Upper lobe of left lung (tissue), 6 donors: ENCODE results near the gene SPATA25. TPM values are rescaled to one million over a fixed set of nuclear protein-coding genes. Genes with fewer than 3 reads are reported as not detected.

Source experiments
- ATAC-seq, 2 donors: fragments of 200-7000 bp; cut with Tn5 transposase; one replicate each; pipeline ENCODE4 v1.9.1; 2022; ENCODE audit warnings: mild to moderate bottlenecking in 2 of 2, moderate library complexity in 2 of 2; ENCODE audit not compliant: low FRiP score in 2 of 2
- DNase-seq, 2 donors: peaks; one replicate each; pipeline ENCODE4 v3.0.0-alpha.2; 2019 to 2020
- H3K27ac ChIP-seq, 4 donors: fragments of 200-600 bp; sonication (generic); one replicate each; pipeline ENCODE4 v1.5.1; 2016 to 2019
- H3K27me3 ChIP-seq, 4 donors: fragments of 200-600 bp; sonication (generic); one replicate each; pipeline ENCODE4 v1.5.1; 2017 to 2019
- H3K36me3 ChIP-seq, 4 donors: fragments of 200-600 bp; sonication (generic); one replicate each; pipeline ENCODE4 v1.5.1; 2016 to 2019
- H3K4me1 ChIP-seq, 4 donors: fragments of 200-600 bp; sonication (generic); one replicate each; pipeline ENCODE4 v1.5.1; 2018 to 2019
- H3K4me3 ChIP-seq, 4 donors: fragments of 200-600 bp; sonication (generic); one replicate each; pipeline ENCODE4 v1.5.1; 2017 to 2019; ENCODE audit warnings: mild to moderate bottlenecking in 2 of 4, moderate library complexity in 1 of 4
- H3K9me3 ChIP-seq, 4 donors: fragments of 200-600 bp; sonication (generic); one replicate each; pipeline ENCODE4 v1.5.1; 2018 to 2019
- EP300 ChIP-seq, 4 donors: sonication (generic); formaldehyde crosslinking; IDR thresholded peaks; one replicate each; pipeline ENCODE4 v1.5.1; 2017; ENCODE audit warnings: antibody characterized with exemption in 4 of 4, control low read depth in 2 of 4
- POLR2A ChIP-seq, 4 donors: fragments of 450-650 bp; IDR thresholded peaks; one replicate each; pipeline ENCODE4 v1.5.1; 2016 to 2017; ENCODE audit warnings: antibody characterized with exemption in 4 of 4, mild to moderate bottlenecking in 2 of 4
- POLR2AphosphoS5 ChIP-seq, 2 donors: sonication (generic); formaldehyde crosslinking; IDR thresholded peaks; one replicate each; pipeline ENCODE4 v1.5.1; 2017; ENCODE audit warnings: antibody characterized with exemption in 2 of 2
- whole genome bisulfite sequencing, 2 donors: methylation state at CpG; one replicate each; pipeline ENCODE4 v1.1.5; 2017 to 2018; 5-methylcytosine and 5-hydroxymethylcytosine counted together
- total RNA-seq, 6 donors: library from RNA; depleted of rRNA in 4 of 6; stranded (reverse); fragments of >200 nt in 4 of 6; gene quantifications; one replicate each; pipeline versions ENCODE4 v1.1.0 to v1.2.1, GENCODE V29; 2016 to 2021
- TF ChIP-seq, protein P1 (sequence below), 6 experiments: fragments of 450-650 bp in 4 of 6; fragments of 200-600 bp in 2 of 6; sonication (generic) in 2 of 6; IDR thresholded peaks; one replicate each; pipeline ENCODE4 v1.5.1; 2016 to 2019; ENCODE audit warnings: antibody characterized with exemption in 6 of 6
- donor health status: DM: no; HTN: no; CAD: no; lungs with moderate emphysema.
- donor health status: DM: no; HTN: yes; CAD: no; lungs with severe emphysema.

SPATA25 gene
- total RNA-seq, 6 donors from 2014 or later = 1.3 to 11.5 (median 1.6) TPM

DNA sequence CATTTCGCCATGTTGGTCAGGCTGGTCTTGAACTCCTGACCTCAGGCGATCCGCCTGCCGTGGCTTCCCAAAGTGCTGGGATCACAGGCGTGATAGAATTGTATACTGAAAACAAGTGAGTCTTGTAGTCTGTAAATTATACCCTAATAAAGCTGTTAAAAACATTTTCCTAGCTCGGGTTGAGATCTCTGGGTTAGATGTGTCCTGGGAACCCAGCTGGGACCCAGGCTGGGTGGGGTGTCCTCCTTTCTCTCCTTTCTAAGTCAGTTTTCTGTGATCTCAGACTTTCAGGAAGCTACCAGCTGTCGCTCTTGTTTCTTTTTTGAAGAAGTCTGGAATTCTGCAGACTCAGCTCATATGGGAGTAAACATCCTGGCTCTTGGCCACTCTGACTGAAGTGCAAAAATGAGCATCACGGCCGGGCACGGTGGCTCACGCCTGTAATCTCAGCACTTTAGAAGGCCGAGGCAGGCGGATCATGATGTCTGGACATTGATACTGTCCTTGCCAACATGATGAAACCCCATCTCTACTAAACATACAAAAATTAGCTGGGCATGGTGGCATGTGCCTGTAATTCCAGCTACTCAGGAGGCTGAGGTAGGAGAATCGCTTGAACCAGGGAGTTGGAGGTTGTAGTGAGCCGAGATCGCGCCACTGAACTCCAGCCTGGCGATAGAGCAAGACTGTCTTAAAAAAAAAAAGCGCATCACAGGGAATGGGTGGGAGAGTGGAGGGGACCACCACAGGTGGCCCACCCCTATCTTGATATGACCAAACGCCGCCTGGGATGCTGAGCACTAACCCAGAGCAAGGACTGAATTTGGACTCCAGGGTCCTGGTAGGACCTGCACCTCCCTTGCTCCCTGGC, 37.2 kb upstream of the SPATA25 start:
- 54 to 71% methylated on average over 15 to 21 of the region's 21 CpGs for WGBS, 2 donors

DNA sequence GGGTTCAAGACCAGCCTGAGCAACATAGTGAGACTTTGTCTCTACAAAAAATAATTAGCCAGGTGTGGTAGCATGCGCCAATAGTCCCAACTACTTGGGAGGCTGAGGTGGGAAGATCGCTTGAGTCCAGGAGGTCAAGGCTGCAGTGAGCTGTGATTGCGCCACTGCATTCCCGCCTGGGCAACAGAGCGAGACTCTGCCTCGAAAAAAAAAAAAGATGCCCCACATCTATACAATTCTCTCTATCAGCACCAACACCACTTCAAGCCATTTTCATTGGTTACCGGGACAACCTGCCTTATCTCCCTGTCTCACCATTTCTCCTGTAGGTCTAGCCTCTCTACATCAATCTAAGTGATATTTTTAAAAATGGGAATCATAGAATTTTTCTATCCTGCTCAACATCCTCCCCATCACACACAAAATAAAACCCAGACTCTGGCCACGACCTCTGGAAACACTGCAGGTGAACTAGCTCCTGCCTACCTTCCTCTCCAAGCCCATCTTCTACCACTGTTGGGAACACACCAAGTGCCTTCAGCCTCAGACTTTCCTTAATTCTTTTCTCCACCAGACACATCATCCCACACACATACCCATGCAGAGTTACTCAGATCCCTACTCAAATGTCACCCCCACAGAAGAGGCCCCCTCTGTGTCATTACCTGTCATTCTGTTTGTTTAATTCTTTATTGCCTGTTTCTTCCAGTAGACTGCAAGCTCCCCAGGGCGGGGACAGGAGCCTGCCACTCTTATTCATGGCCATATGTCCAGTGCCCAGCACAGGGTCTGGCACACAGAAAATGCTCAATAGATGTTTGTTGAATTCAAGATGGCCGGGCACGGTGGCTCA, 34.1 kb upstream of the SPATA25 start:
- H3K36me3 ChIP-seq = no peaks in the 10 kb centered on the region
- no peak overlapping the region for H3K4me3 ChIP-seq
- H3K27ac ChIP-seq = peak overlapping the region in 2 of 4 donors; percentile 36 to 84
- DNase-seq (no peak), ATAC-seq (no peak)
- no peaks in the 10 kb centered on the region for H3K27me3 ChIP-seq
- H3K4me1 ChIP-seq = peaks cover 17 to 58% (median 45%) of the 10 kb centered on the region in 4 donors
- no peak for TF ChIP-seq POLR2A (IDR thresholded peaks at IDR 0.05)
- TF ChIP-seq, protein P1, sequence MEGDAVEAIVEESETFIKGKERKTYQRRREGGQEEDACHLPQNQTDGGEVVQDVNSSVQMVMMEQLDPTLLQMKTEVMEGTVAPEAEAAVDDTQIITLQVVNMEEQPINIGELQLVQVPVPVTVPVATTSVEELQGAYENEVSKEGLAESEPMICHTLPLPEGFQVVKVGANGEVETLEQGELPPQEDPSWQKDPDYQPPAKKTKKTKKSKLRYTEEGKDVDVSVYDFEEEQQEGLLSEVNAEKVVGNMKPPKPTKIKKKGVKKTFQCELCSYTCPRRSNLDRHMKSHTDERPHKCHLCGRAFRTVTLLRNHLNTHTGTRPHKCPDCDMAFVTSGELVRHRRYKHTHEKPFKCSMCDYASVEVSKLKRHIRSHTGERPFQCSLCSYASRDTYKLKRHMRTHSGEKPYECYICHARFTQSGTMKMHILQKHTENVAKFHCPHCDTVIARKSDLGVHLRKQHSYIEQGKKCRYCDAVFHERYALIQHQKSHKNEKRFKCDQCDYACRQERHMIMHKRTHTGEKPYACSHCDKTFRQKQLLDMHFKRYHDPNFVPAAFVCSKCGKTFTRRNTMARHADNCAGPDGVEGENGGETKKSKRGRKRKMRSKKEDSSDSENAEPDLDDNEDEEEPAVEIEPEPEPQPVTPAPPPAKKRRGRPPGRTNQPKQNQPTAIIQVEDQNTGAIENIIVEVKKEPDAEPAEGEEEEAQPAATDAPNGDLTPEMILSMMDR (IDR thresholded peaks at IDR 0.05) = no peak
- no peak for TF ChIP-seq EP300 (IDR thresholded peaks at IDR 0.05)
- H3K9me3 ChIP-seq = no peaks in the 10 kb centered on the region
- WGBS, 2 donors = 73 to 87% methylated on average over 11 of the region's 11 CpGs

More for the DNA sequence above, 37.2 kb upstream of the SPATA25 start:
- TF ChIP-seq, protein P1 (IDR thresholded peaks at IDR 0.05) = no peak
- peak in 1 of 4 donors; percentile 29 for TF ChIP-seq POLR2A (IDR thresholded peaks at IDR 0.05)
- peak in 1 of 2 donors; percentile 10 for TF ChIP-seq POLR2AphosphoS5 (IDR thresholded peaks at IDR 0.05)
- Histone ChIP-seq H3K9me3 (no peaks in the 10 kb centered on the region), H3K4me3 (no peak overlapping the region), H3K4me1 (peaks cover 12 to 43% (median 34%) of the 10 kb centered on the region in 4 donors), H3K36me3 (no peaks in the 10 kb centered on the region), H3K27me3 (no peaks in the 10 kb centered on the region), H3K27ac (peak overlapping the region; percentile 50 to 82 (median 76))
- peak; percentile 38 to 76 for ATAC-seq
- DNase-seq = no peak

DNA sequence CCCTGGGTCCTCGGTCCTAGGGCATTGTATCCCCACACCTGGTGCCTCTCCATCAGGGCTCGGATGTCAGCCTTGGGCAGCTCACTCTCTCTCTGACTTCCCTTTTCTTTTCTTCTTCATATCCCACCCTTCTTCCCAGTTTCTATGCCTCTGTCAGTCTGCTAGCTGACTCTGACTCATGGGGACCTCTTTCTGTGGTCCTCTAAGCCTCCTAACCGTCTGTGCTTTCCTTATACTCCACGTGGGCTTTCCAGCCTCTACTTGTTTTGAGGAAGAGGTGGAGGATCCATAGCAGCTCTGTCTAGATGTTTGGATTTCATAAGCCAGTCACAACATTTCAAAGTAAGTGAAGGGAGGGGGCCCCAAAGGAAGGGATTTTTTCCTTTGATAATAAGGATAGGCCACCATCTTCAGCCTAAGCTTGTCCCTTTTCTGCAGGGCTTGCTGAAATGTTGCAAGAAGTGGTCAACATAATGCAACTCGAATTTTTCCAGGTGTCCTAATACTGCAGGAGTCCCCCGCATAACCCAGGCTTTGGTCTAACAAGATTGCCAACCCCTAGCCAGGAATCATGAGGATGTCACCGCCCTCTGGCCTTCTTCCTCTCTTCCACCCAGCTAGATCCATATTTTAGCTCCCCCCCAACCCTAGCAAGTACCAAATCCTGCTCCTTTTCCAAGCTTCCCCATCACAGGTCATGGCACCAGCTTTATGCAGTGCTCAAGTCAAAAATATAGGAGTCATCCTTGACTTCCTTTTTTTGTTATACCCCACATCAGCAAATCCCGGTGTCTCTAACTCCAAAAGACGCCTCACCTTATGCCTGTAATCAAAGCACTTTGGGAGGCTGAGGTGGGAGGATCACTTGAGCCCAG, 33.3 kb upstream of the SPATA25 start:
- ATAC-seq (peak in 1 of 2 donors; percentile 6), DNase-seq (no peak)
- WGBS, 2 donors = 59 to 72% methylated on average over 9 of the region's 9 CpGs
- Histone ChIP-seq H3K36me3 (no peaks in the 10 kb centered on the region), H3K4me3 (no peak overlapping the region), H3K9me3 (no peaks in the 10 kb centered on the region), H3K27ac (peak overlapping the region; percentile 23 to 84 (median 58)), H3K4me1 (peaks cover 17 to 58% (median 45%) of the 10 kb centered on the region in 4 donors), H3K27me3 (no peaks in the 10 kb centered on the region)
- TF ChIP-seq EP300 (IDR thresholded peaks at IDR 0.05) (no peak), POLR2AphosphoS5 (IDR thresholded peaks at IDR 0.05) (no peak), POLR2A (IDR thresholded peaks at IDR 0.05) (no peak)
- TF ChIP-seq, protein P1 (IDR thresholded peaks at IDR 0.05) = no peak

DNA sequence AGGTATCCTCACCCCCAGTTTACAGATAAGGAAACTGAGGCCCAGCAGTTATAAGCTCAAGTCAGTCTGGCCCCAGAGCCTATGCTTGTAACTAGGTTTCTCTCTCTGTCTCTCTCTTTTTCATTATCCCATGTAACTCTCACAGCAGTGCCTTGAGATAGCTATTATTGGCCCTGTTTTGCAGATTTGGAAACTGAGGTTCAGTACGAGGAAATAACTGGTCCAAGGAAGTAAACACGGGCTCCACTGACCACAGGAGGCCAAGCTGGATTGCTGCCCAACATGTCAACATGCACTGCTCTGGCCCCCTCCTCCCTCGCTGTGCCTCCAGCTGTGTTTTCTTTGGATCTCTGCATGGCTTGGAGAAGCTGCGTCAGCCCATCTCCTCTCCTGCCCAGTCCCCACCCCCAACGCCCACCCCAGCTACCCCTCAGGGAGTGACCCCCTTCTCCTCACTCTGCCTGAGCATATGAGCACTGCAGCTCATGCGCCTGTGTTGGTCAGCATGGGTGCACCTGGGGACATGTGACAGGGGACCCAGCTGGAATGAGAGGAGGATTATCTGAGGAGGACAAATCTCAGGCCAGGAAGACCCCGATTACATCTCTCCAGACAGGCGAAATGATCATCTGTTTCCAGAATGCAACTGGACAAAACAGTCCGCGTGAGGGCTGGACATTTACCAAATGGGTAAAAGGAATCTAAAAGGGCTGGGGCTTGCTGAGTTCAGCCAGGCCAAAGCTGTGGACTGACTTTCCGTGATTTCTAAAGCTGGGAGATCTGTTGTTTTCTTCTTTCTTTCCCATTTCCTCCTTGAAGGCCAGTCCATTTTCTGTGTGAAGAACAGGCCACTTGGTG, 32.3 kb upstream of the SPATA25 start:
- DNase-seq = no peak
- peak overlapping the region; percentile 23 to 84 (median 58) for H3K27ac ChIP-seq
- peak; percentile 20 to 55 for ATAC-seq
- 43 to 62% methylated on average over 10 to 11 of the region's 11 CpGs for WGBS, 2 donors
- peaks cover 21 to 56% (median 45%) of the 10 kb centered on the region in 4 donors for H3K4me1 ChIP-seq
- no peaks in the 10 kb centered on the region for H3K9me3 ChIP-seq
- no peak overlapping the region for H3K4me3 ChIP-seq
- TF ChIP-seq POLR2A (IDR thresholded peaks at IDR 0.05) = no peak
- no peak for TF ChIP-seq POLR2AphosphoS5 (IDR thresholded peaks at IDR 0.05)
- no peak for TF ChIP-seq EP300 (IDR thresholded peaks at IDR 0.05)
- TF ChIP-seq, protein P1 (IDR thresholded peaks at IDR 0.05) = no peak
- no peaks in the 10 kb centered on the region for H3K36me3 ChIP-seq
- H3K27me3 ChIP-seq = no peaks in the 10 kb centered on the region
